GM20000 (cell line): ENCODE data around the gene FRMD4A.

Experiments used
- DNase-seq: peaks from one replicate; pipeline ENCODE4 v3.0.0; 2012; ENCODE audit warnings: low spot score
- TF ChIP-seq, protein P1 (sequence below): IDR thresholded peaks from 2 replicates; pipeline ENCODE4 v1.5.1; 2012; ENCODE audit warnings: mild to moderate bottlenecking, control low read depth; ENCODE audit errors: extremely low read depth, missing control alignments

Gene FRMD4A

DNA sequence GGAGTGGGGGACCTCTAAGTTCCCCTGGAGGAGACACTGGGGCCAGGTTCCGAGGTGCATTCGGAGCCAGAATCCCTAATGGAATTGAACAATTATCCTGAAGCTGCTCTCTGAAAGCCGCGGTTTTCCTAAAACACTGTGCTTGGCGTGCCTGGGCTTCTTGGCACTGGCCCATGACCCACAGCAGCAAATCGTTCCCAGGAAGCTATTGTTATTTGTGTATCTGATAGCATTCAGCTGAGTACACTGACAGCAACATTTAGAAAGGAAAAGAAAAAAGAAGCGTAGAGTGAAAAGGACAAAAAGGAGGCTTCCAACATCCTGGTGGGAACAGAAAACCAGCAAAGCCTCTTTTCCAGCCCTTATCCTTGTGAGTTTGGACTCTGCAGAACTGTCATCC, 339.8 kb downstream of the FRMD4A start:
- TF ChIP-seq, protein P1, sequence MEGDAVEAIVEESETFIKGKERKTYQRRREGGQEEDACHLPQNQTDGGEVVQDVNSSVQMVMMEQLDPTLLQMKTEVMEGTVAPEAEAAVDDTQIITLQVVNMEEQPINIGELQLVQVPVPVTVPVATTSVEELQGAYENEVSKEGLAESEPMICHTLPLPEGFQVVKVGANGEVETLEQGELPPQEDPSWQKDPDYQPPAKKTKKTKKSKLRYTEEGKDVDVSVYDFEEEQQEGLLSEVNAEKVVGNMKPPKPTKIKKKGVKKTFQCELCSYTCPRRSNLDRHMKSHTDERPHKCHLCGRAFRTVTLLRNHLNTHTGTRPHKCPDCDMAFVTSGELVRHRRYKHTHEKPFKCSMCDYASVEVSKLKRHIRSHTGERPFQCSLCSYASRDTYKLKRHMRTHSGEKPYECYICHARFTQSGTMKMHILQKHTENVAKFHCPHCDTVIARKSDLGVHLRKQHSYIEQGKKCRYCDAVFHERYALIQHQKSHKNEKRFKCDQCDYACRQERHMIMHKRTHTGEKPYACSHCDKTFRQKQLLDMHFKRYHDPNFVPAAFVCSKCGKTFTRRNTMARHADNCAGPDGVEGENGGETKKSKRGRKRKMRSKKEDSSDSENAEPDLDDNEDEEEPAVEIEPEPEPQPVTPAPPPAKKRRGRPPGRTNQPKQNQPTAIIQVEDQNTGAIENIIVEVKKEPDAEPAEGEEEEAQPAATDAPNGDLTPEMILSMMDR = no peak
- DNase-seq = no peak

DNA sequence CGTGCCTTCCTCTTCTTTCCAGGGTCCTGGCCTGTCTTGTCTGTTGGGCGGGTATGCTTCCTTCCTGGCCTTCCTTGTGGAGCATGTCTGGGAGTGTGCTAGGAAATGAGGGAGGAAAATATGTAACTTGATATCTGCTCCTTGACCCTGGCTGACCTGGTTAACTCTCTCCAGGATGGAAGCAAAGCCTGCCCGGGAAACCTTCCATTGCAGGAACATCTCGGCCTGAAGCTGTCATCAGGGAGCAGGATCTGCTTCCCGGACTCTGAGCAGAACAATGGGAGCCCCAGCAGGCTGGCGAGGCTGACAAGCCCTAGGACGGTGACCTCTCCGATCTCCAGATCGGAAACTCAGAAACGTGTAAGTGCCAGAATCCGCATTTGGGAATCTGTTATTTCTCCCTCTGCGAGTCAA, 340.3 kb downstream of the FRMD4A start:
- DNase-seq = no peak
- TF ChIP-seq, protein P1 = no peak

DNA sequence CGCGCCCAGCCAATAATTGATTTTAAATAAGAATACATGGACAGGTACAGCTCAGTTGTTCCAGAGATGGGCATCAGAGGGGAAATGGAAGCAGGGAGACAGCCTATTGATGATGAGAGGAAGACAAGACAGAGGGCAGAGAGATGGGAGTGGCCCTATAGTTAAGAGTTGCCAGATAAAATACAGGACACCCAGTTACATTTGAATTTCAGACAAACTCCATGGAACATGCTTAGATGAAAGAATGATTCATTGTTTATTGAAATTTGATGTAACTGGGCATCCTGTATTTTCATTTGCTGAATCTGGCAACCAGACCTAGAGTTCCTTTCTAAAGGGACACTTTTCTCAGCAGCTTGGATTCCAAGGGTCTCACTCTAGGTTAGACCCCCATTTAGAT, 341.1 kb downstream of the FRMD4A start:
- no peak for DNase-seq
- TF ChIP-seq, protein P1 = no peak

DNA sequence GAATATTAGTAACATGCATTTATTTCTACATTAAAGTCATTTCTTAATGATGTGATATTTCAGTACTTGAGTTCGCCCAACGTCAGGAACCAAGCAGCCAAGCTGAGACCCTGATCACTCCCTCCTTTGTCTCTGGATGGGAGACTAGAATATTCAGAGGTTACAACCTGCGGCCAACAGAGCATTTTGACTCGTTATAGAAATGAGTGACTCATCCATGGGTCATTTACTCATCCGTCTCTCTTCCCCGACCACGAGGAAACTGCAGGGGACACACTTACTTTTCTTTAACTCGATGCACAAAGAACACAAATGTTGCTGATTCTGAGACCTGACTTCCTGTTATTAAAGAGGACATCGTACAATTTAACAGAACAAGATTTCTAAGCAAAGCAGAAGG, 343.3 kb downstream of the FRMD4A start:
- no peak for DNase-seq
- TF ChIP-seq, protein P1 = no peak

DNA sequence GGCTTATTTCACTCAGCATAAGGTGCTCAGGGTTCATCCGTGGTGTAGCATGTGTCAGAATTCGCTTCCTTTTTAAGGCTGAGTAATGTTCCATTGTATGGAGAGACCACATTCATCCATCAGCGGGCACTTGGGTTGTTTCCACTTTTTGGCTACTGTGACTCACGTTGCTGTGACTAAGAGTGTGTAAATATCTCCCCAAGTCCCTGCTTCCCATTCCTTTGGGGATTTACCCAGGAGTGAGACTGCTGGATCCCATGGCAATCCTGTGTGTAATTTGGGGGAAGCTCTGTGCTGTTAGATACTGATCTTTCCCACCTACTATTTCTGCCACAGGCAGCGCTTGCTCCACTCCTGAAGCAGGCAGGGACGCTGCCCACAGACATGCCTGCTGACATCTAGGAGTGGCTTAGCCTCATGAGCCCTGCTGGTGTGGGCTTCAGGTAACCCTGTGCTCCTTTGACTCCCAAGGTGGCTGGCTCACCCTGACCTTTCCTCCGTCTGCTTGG, 346.0 kb downstream of the FRMD4A start:
- TF ChIP-seq, protein P1 = no peak
- DNase-seq = no peak

DNA sequence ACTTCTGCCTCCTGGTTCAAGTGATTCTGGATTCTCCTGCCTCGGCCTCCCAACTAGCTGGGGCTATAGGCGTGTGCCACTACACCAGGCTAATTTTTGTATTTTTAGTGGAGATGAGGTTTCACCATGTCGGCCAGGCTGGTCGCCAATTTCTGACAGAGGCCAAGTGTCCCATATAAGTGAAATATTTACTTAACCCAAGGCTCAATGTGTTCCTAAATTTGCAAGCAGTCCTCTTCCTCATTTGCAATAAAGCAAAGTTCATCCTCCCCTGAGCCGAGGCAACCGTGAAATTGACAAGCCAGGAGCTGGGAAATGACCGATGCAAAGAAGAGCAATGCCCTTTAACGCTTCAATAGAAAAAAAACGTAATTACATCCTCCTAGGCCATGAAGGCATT, 347.7 kb downstream of the FRMD4A start:
- no peak for DNase-seq
- TF ChIP-seq, protein P1 = no peak

DNA sequence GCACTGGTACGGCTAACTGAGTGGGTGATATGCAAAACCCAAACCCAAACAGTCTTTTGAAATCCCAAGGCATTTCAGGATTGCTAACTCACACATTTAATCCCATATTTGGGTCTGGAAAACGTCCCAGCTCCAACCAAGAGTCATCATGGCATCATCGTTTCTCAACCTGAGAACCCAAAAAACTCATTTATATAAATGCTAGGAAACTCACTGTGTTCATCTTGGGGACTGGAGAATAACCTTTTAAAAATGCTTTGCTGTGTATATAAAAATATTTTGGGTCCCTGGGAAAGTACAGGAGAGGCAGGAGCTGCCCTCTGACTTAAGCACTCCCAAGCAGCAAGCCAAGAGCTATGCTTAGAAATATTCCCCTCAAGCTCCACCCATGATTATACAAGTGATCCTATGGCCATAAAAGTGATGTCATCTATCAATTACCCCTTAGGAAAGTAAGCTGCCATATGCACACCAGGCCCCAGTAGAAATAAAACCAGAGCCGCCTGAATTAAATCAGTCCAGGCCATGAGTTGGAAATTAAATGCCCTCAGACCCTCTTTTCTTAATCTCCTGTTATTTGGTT, 352.1 kb downstream of the FRMD4A start:
- TF ChIP-seq, protein P1 = no peak
- no peak for DNase-seq
